Measurements from ENCODE around the gene DMBX1.

The DMBX1 gene

DNA sequence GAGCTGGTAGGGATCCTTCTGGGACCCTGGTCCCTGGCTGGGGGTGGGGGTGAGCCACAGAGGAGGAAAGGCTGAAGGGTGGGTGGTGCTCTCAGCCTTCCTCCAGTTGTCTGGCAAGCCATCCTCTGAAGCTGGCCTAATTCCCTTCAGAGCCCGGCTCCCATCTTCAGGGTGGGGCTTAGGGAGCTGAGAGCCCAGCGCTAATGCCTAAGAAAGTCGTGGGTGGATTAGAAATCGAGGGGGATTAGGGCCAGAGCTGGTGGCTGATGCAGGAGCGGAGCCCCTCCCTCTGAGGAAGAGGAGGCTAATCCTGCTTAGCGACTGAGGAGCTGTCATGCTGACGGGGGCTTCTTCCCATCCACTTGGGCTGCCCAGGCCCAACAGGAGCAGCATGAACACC, 30.8 kb upstream of the DMBX1 start:
- in situ Hi-C loops (cut with MboI; ENCODE audit: low sequenced_read_pairs), result no loop called here

DNA sequence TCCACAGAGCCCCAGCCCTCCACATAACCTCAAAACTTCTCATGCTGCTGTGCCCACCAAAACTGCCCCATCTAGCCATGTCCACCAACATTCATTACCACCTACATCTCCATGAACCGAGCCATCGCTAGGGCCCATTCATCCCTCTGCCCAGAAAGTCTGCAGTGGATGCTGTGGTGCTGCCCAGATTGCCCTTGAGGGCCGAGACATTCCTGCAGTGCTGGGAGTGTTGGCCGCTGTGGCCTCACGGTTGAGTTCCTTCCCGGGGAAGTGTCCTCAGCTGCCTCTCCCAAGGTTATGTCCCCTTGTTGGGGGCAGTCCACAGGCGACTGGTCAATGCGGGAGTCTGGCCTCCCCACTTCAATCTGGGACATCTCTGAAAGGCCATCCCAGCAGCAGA, 30.3 kb upstream of the DMBX1 start:
- in situ Hi-C loops (cut with MboI; ENCODE audit: low sequenced_read_pairs), result no loop called here

DNA sequence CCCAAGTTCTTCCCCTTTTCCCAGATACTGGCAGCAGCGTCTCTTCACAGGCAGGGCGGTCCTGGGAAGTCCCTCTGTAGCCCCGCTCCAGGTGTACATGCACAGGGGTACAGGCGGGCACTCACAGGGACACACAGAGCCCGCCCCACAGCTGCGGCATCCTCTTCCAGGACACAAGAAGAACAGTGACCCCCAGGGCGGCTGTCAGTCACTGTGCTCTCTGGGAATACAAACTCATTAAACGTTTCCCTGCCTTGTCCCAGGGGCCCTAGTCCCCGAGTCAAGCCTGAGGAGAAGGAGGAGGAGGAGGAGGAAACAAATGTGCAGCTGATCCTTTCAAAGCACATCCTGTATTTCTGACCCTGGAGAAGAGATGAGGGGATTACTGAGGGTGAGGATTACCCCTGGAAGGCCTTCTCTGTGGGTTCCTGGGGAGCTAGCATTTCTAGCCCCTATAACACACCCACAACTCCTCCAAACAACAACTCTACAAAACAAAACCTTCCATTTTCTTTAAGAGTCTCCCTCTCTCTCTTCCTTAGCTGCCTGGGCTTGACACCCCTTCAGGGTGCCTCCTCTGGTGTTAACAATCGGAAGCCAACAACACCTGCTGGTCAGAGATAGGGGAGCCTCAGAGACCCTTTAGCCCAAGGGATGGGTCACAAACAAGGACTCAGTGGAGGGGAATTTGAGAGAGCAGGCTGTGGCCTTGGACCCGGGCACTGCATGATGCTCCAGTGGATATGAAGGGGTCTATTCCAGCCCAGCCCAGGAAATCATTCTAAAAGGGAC, 28.4 kb upstream of the DMBX1 start:
- in situ Hi-C loops (cut with MboI; ENCODE audit: low sequenced_read_pairs), result no loop called here

DNA sequence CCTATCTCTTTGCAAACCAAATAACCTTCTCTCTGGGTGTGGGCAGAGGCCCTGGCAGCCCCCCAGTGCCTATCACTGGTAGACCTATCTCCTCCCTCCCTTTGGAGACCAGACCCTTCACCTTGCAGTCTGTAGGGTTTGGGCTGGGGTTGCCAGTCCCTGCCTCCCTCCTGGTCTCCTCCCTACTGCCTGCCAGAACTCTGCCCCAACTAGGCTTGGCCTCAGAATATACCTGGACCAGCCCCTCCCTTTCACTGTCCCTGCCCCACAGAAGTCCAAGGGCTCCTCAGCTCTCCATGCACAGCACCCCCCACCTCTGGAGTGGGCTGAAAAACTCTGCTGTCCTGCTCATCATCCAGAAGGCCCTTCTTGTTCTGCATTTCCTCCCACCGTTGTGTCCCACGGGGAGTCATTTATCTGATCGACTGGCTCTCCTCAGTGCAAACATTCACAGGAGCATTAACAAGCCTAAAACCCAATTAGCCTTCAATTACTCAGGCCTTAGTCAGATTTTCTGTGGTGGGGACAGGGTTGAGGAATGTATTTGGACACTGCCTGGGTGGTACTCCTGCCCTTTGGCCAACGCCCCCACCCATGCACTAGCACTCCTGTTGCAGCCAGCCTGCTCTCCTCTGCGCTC, 27.7 kb upstream of the DMBX1 start:
- in situ Hi-C loops (cut with MboI; ENCODE audit: low sequenced_read_pairs), result no loop called here

DNA sequence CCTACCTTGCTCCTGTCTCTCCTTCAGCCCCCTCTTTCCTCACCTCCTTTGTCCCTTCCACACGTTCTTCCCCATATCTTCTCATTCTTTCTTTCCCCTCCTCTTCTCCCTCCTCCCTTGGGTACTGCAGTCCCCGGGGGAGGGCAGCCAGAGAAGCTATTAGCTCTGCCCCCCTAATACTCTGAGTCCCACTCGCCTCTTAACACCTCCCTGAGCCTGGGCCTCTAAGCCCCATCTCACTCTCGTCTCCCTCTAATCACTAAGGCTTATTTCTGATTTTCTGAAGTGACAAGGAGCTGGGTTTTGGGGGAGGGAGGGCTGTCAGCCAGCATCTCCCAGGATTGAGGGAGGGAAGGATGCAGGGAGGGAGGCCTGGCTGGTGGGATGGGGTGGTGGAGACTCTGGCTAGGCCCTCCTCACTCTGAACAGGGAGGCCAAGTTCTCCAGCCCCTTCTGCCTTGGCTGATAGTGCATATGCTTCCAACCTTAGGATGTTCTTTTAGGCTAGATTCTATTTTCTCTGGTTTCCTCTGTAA, 25.6 kb upstream of the DMBX1 start:
- in situ Hi-C loops (cut with MboI; ENCODE audit: low sequenced_read_pairs), result no loop called here

DNA sequence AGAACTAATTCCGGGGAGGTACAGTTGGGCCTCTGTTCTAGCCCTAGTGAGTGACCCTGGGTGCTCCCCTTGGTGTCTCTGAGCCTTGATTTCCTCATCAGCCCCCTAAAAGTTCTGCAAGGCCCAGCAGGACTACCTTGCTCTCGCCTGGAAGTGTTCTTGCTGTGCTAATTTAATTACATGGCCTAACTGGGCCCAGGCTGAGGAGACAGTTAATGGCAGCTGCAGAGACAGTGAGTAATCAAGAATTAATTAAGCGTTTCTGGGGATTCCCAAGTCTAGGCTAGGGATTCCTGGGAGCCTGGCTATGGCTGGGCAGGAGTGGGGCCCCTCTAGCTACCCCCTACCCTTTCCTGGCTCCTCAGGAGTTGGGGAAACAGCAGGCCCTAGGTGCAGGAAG, 24.7 kb upstream of the DMBX1 start:
- in situ Hi-C loops (cut with MboI; ENCODE audit: low sequenced_read_pairs), result no loop called here

DNA sequence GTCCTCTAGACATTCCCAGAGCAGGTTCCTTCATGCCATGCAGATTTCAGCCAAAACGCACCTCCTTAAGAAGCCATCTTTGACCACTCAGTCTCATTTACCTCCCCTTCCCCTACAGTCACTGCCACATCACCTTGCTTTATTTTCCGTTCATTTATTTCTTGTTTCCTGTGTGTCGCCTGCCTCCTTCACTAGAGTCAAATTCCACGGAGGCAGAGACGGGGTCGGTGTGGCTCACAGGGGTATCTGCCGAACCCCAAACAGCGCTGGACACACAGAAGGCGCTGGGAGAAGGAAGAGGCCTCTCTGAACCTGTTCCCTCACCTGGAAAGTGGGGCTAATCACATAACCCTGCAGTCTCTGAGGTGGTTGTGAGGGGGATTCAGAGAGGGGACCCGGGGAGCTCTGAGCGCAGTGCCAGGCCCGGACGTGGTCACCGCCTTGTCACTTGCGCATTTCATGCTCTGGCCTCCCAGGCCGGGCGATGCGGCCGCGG, 23.6 kb upstream of the DMBX1 start:
- in situ Hi-C loops (cut with MboI; ENCODE audit: low sequenced_read_pairs), result no loop called here

DNA sequence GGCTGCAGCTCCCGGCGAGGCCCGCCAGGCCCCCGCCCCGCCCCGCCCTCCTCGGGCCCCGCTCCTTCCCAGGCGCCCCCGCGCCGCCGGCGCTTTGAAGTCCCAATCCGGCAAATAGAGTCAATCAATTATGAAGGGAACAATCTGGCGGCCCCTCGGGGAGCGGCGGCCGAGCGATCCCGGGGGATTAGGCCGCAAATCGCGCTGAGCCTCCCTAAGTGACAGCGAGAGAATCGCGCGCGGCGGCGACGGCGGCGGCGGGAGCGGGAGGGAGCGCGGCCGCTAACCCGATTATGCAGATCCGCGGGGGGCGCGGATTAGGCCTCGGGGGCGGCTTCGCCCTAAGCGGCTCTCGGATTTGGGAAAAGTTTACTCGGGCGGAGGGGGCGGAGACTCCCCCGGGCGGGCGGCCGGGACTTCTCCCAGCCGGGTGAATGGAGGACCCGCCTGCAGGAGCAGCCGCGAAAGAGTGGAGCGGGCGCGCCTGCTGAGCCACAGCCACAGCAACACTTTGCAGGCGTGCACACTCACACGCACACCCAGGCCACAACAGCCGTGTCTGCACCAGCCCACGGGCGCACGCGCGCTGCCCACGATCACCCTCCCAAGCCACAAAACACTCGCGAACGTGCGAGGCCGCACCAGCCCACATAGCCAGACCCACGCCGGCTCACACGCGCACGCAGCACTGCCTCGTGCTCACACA, 23.0 kb upstream of the DMBX1 start:
- in situ Hi-C loops (cut with MboI; ENCODE audit: low sequenced_read_pairs), result no loop called here

DNA sequence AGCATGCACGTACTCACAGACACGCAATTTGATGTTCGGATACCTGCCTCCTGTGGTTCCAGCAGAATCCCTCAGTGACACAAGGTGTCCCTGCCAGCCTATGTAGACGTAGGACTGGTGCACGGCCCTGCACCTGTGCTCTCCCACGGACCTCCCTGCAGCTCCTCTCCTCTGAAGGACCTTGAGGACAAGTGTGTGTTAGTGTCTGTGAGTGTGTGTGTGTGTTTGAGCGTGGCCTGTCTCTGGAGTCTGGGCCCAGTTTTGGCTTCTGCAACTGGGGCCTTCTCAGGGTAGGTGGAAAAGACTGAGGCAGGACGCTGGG, 22.5 kb upstream of the DMBX1 start:
- in situ Hi-C loops (cut with MboI; ENCODE audit: low sequenced_read_pairs), result no loop called here

DNA sequence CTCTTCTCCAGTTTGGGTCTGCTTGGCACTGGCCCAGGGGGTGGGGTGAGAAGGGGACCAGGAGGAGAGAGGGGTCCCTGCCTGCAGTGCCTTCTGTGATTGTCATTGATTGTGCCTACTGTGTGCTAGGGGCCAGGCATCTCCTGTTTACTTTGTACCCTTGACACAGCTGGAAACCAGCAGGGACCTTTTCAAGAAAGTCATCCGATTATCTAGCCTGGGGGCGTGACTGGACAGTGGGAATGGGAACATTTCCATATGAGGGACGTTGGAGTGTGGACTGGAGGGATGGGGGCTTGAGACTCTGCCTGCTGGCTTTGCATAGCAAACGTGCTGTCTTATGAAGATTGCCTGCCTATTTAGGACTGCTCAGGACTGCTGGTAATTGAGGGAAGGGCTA, 19.8 kb upstream of the DMBX1 start:
- in situ Hi-C loops (cut with MboI; ENCODE audit: low sequenced_read_pairs), result no loop called here

DNA sequence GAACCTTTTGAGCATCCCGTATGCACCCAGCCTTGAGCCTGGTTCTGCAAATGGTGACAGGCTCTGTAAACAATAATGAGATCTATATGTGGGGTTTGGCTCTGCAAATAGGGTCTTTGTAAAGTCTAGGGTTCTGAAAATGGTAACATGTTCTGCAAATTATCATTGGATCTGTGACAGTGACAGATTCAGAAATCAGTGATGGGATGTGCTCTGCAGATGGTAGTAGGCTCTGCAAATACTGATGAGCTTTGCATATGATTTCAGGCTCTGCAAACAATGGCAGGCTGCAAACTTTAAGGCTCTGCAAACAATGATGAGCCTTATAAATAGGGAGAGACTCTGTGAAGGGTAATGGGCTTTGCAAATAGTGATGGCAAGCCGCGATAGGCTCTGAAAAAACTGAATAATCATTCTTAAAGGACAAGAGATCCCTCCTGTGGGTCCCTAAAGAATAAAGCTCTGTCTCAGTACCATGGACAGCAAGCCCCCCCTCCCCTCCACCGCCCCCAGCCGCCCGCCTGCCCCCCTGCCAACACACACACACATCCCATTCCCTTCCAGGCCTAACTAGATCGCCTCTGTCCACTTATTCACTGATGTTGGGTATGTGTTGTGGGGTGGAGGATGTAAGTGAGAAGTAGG, 17.7 kb upstream of the DMBX1 start:
- in situ Hi-C loops (cut with MboI; ENCODE audit: low sequenced_read_pairs), result no loop called here

DNA sequence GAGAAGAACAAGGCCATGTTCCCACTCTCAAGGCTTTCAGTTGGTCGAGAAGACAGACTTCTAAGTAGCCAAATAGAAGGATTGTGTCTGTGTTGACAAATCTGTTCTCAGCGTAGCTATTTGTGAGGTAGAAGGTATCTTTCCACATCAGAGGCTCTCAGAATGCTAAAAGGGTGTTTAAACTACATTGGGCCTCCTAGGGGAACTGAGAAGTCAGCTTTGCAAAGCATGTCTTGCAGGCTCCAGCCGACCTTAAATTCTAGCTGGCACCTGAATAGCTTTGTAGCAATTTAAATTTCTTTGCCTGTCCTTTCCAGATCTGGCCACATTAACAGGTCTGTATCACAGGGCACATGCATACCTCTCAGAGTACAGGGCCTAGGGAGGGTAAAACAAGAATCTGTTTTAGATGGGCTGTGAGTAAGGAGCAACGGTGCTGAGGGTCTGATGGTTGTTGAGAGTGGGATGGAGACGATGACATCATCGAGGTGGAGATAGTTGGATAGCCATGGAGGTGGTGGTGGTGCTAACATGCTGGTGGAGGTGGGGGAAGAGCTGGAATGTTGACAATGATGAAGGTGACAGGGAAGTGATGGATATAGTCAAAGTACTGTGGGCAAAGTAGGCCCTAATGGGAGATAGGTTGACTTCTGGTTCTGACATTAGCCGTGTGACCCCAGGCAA, 17.0 kb upstream of the DMBX1 start:
- in situ Hi-C loops (cut with MboI; ENCODE audit: low sequenced_read_pairs), result no loop called here

DNA sequence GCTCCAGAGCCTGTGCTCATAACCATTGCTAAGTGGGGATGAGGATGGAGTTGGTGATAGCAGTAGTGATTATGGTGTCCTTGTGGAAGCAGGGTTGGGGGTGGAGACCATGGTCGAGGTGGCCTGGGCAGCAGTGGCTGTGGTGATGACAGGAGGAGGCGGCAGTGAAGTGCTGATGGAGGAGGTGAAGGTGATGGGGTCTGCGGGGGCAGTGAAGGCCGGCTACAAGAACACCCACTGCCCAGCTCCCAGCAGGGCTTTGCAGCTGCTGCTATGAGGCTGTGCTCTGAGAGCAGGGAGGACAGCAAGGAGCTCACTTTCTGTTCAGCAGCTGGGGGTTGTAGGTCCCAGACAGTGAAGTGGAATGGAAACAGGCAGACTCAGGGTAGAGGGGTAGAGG, 15.6 kb upstream of the DMBX1 start:
- in situ Hi-C loops (cut with MboI; ENCODE audit: low sequenced_read_pairs), result no loop called here

DNA sequence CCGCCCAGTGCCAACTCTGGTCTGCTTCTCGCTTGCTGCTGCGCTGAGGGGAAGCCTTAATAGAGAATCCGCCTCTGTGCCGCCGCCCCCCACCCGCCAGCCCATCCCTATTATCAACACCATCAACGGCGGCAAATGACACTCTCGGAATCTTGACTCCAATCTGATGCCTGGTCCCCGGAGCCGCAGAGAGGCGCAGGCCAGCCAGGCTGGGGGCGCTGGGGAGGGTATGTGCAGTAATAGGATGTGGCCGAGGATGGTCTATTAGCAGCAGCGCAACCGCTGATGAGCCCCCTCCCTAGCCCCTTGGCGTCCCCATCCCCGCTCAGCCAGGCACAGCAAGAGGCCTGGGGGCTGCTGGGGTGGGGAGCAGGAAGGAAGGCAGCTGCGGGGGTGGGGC, 15.1 kb upstream of the DMBX1 start:
- in situ Hi-C loops (cut with MboI; ENCODE audit: low sequenced_read_pairs), result no loop called here

DNA sequence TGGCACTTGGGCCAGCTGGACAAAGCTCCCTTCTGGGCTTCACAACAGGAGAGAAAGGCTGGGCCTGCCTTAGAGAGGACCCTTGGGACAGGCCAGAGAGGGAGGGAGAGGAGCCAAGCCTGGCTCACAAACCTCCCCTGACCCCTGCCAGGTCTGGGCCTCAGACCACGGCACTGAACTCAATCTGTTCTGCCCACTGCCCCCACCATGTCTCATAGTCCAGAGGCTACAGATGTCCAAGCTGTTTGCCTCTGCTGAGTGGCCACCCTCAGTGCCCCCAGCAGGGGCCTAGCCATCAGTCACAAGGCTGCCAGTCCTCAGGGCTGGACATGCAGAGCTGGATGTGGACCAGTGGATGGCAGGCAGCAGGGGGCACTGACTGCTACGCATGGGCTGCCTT, 13.0 kb upstream of the DMBX1 start:
- in situ Hi-C loops (cut with MboI; ENCODE audit: low sequenced_read_pairs), result no loop called here

DNA sequence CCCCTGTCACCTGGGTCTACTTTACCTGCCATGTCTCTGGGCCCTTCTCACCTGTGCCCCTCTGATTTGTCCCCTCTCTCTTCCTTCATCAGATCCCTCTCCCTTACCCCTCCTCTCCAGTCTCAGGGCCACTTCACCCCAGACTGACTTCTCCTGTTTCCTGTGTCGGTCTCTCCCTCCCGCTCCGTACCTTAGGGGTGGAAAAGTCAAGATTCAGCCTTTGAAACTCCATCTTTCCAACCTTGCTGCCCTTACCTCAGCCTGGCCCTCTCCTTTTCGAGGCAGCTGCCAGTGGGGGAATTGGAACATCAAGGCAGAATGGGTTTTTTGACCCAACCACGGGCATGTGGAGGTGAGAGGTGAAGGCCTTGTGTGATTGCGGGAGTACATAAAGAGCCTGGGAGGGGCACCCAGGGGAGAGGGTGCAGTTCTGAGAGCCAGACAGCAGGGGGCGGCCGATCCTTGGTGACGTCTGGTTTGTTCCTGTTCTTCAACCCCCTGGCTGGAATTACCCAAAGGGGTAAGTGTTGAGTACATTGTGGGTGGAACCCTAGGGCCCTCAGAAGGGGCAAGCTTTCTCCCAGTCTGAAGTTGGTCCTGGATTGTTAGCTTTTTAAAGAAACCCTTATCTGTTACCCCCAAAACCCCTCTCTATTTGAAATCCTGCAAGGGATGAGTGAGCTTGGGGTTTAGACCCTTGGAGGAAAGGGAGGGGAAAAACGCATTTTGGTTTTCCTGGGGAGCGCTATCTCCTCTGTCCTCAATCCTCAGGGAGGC, 12.3 kb upstream of the DMBX1 start:
- in situ Hi-C loops (cut with MboI; ENCODE audit: low sequenced_read_pairs), result no loop called here

DNA sequence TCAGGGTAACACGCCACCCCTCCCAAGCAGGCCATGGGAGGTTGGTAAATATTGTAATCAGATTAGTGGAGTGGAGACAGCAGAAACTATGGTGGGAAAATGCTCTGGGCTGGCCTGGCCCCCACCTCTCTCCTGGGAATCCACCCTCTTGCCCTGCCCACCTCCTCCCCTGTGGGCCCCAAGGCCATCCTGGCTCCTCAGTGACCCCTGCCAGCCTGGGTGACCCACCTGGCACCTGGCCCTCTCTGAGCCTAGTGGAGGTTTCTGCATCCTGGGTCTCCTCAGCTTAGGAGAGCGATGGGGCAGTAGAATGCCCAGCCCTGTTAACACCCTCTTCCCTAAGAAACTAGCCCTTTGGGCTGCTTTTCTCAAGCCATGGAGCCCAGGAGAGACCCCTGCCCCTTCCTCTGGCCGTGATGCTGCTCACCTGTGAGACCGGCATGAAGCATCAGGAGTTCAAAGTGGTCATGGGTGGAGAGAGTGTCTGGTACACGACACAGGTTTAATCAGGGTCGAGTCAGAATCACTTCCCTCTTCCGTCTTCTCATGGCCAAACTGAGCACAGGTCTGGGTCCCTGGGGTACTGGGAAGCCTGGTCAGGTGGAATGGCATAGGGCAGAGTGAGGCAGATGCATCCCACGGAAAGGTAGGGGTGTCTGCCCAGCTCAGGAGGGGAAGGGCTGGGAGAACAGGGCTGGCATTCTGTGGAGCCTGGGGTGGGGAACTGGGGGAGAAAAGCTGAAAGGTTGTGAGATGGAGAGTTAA, 10.7 kb upstream of the DMBX1 start:
- in situ Hi-C loops (cut with MboI; ENCODE audit: low sequenced_read_pairs), result no loop called here

DNA sequence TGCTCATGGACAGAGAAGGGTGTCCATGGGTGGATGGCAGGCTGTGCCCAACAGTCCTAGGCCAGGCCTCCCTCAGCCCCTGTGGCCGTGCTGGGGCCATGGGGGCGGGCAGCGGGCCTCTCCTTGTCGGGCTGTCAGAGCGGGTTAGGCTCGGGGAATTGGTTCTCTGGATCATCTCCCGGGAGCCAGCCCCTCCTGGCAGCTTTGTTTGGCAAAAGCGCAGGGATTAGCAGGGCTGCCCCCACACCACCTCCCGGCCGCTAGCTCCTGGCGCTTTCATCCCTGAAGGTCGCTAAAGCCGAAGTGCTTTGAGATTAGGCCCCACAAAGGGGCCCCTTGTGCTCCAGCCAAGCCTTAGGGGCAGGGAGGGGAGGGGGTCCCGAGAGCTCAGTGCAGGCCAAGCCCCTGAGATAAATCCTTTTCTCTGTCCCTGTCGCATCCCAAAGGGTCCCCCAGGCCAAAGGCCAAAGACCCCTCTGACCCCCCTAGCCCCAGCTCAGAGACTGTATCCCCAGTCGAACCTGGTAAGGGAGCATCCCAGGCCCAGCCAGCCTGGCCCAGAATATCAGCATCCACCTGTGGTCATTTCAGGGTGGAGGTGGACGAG, 9.8 kb upstream of the DMBX1 start:
- in situ Hi-C loops (cut with MboI; ENCODE audit: low sequenced_read_pairs), result no loop called here
